Liver (tissue), 9 donors: Measurements from ENCODE around the gene RORC. TPM values are rescaled to one million over a fixed set of nuclear protein-coding genes. Genes with fewer than 3 reads are reported as not detected.

Experiments
- DNase-seq: peaks from one replicate; pipeline ENCODE4 v3.0.0-alpha.2; 2017; ENCODE audit warnings: low spot score
- H3K27ac ChIP-seq, 2 donors: one replicate each; pipeline ENCODE4 v1.7.0; 2013; ENCODE audit warnings: inconsistent platforms in 2 of 2, low read length in 2 of 2, control low read depth in 1 of 2, low read depth in 1 of 2, mild to moderate bottlenecking in 1 of 2
- H3K27me3 ChIP-seq, 4 donors: one replicate each; pipeline versions ENCODE4 v1.6.1 to v1.7.0; 2013; ENCODE audit warnings: low read length in 3 of 4, inconsistent platforms in 1 of 4, mild to moderate bottlenecking in 1 of 4, moderate library complexity in 1 of 4; ENCODE audit not compliant: control insufficient read depth in 4 of 4, insufficient read depth in 4 of 4
- H3K36me3 ChIP-seq, 4 donors: one replicate each; pipeline versions ENCODE4 v1.6.1 to v1.7.0; 2013; ENCODE audit warnings: low read length in 3 of 4, mild to moderate bottlenecking in 3 of 4, low read depth in 1 of 4, moderate library complexity in 1 of 4; ENCODE audit not compliant: control insufficient read depth in 4 of 4, insufficient read depth in 3 of 4
- H3K4me1 ChIP-seq, 4 donors: one replicate each; pipeline versions ENCODE4 v1.6.1 to v1.7.0; 2013; ENCODE audit warnings: low read length in 3 of 4, mild to moderate bottlenecking in 3 of 4, moderate library complexity in 1 of 4; ENCODE audit not compliant: control insufficient read depth in 4 of 4, insufficient read depth in 4 of 4
- H3K4me3 ChIP-seq, 3 donors: one replicate each; pipeline versions ENCODE4 v1.6.1 to v1.7.0; 2013; ENCODE audit warnings: low read length in 3 of 3, control low read depth in 1 of 3, low read depth in 1 of 3, mild to moderate bottlenecking in 1 of 3
- H3K9ac ChIP-seq, 2 donors: one replicate each; pipeline ENCODE4 v1.7.0; 2013; ENCODE audit warnings: low read length in 2 of 2, mild to moderate bottlenecking in 2 of 2, moderate library complexity in 2 of 2, control low read depth in 1 of 2, low read depth in 1 of 2
- H3K9me3 ChIP-seq, 4 donors: one replicate each; pipeline versions ENCODE4 v1.6.1 to v1.7.0; 2013; ENCODE audit warnings: low read length in 3 of 4; ENCODE audit not compliant: control insufficient read depth in 4 of 4
- EGR1 ChIP-seq, 2 donors: IDR thresholded peaks; 2 replicates each; pipeline ENCODE4 v1.6.1; 2016 to 2018; ENCODE audit warnings: antibody characterized with exemption in 2 of 2, low read depth in 2 of 2
- FOXA1 ChIP-seq: IDR thresholded peaks from 2 replicates; pipeline ENCODE4 v1.6.1; 2016; ENCODE audit warnings: antibody characterized with exemption
- FOXA2 ChIP-seq: IDR thresholded peaks from 2 replicates; pipeline ENCODE4 v1.6.1; 2016; ENCODE audit warnings: antibody characterized with exemption
- GABPA ChIP-seq, 2 donors: IDR thresholded peaks in 1 of 2; conservative IDR thresholded peaks in 1 of 2; 2 replicates each; pipeline ENCODE4 v1.6.1; 2016; ENCODE audit warnings: antibody characterized with exemption in 2 of 2, mild to moderate bottlenecking in 1 of 2, moderate library complexity in 1 of 2
- HNF4A ChIP-seq, 2 donors: conservative IDR thresholded peaks; 2 replicates each; pipeline ENCODE4 v1.6.1; 2016; ENCODE audit warnings: antibody characterized with exemption in 2 of 2, mild to moderate bottlenecking in 2 of 2
- HNF4G ChIP-seq: IDR thresholded peaks from 2 replicates; pipeline ENCODE4 v1.6.1; 2016; ENCODE audit warnings: antibody characterized with exemption
- JUND ChIP-seq, 2 donors: IDR thresholded peaks; 2 replicates each; pipeline ENCODE4 v1.6.1; 2016; ENCODE audit warnings: antibody characterized with exemption in 2 of 2
- NR2F2 ChIP-seq: IDR thresholded peaks from 2 replicates; pipeline ENCODE4 v1.6.1; 2016; ENCODE audit warnings: antibody characterized with exemption
- RAD21 ChIP-seq, 2 donors: IDR thresholded peaks; 2 replicates each; pipeline ENCODE4 v1.6.1; 2016; ENCODE audit warnings: antibody characterized with exemption in 2 of 2, mild to moderate bottlenecking in 2 of 2
- REST ChIP-seq: IDR thresholded peaks from 2 replicates; pipeline ENCODE4 v1.6.1; 2016; ENCODE audit warnings: antibody characterized with exemption, mild to moderate bottlenecking
- RXRA ChIP-seq, 2 donors: IDR thresholded peaks; 2 replicates each; pipeline ENCODE4 v1.6.1; 2017 to 2018; ENCODE audit warnings: antibody characterized with exemption in 2 of 2, mild to moderate bottlenecking in 1 of 2
- TAF1 ChIP-seq: conservative IDR thresholded peaks from 2 replicates; pipeline ENCODE4 v1.6.1; 2016; ENCODE audit warnings: antibody characterized with exemption, mild to moderate bottlenecking
- YY1 ChIP-seq: IDR thresholded peaks from 2 replicates; pipeline ENCODE4 v1.6.1; 2016; ENCODE audit warnings: antibody characterized with exemption, mild to moderate bottlenecking
- ZBTB33 ChIP-seq: IDR thresholded peaks from 2 replicates; pipeline ENCODE4 v1.6.1; 2016; ENCODE audit warnings: antibody characterized with exemption
- WGBS: extraction: QIAGEN DNeasy Blood & Tissue Kit; methylation state at CpG from one replicate; pipeline ENCODE4 v1.1.7; 2013; 5-methylcytosine and 5-hydroxymethylcytosine counted together
- polyA plus RNA-seq, 2 donors: library from polyadenylated mRNA; stranded (reverse) in 1 of 2; unstranded in 1 of 2; fragments of 200-250 nt in 1 of 2; fragments of >200 nt in 1 of 2; fragmentation: Nextera tagmentation in 1 of 2; extraction: Ambion mirVana in 1 of 2; gene quantifications; one replicate each; pipeline versions ENCODE4 v1.2.1 to v1.2.3, GENCODE V29; 2013 to 2015
- total RNA-seq, 2 donors: library from RNA; depleted of rRNA; stranded (reverse); fragments of >200 nt; gene quantifications; one replicate each; pipeline ENCODE4 v1.2.3, GENCODE V29; 2014
- TF ChIP-seq, protein P1 (sequence below): IDR thresholded peaks from 2 replicates; pipeline ENCODE4 v1.6.1; 2016; ENCODE audit warnings: antibody characterized with exemption
- TF ChIP-seq, protein P2 (sequence below): IDR thresholded peaks from 2 replicates; pipeline ENCODE4 v1.6.1; 2016; ENCODE audit warnings: antibody characterized with exemption
- TF ChIP-seq, protein P3 (sequence below): fragments of 150-350 bp; IDR thresholded peaks from 2 replicates; pipeline ENCODE4 v1.5.1; 2017; ENCODE audit warnings: improper control_type of control experiment, low read depth, low read length; ENCODE audit not compliant: missing input control
- donor health status: healthy.
- donor health status: healthy.
- donor health status: healthy.
- donor health status: healthy.
- donor health status: healthy.

RORC gene
- total and polyA plus RNA-seq, 4 donors: 2.9 to 59.2 (median 13.0) TPM

- no peak for DNase-seq
- WGBS: 91% methylated on average over 5 of the region's 5 CpGs
- Histone ChIP-seq H3K4me3 (no peak overlapping the region), H3K9ac (no peak overlapping the region), H3K9me3 (no peaks in the 10 kb centered on the region), H3K27me3 (no peaks in the 10 kb centered on the region), H3K27ac (no peak overlapping the region), H3K36me3 (no peaks in the 10 kb centered on the region), H3K4me1 (no peaks in the 10 kb centered on the region)
- TF ChIP-seq HNF4A (conservative IDR thresholded peaks at IDR 0.05) (no peak), GABPA (IDR thresholded peaks at IDR 0.05 in 1 of 2, conservative IDR thresholded peaks at IDR 0.05 in 1 of 2) (no peak), REST (no peak), ZBTB33 (no peak), TAF1 (no peak), FOXA2 (no peak), EGR1 (IDR thresholded peaks at IDR 0.05; ENCODE audit: low read depth in 2 of 2) (no peak), HNF4G (no peak), FOXA1 (no peak), JUND (IDR thresholded peaks at IDR 0.05) (no peak), RAD21 (IDR thresholded peaks at IDR 0.05) (no peak), RXRA (IDR thresholded peaks at IDR 0.05) (no peak), YY1 (no peak), NR2F2 (no peak)
- TF ChIP-seq, protein P1, sequence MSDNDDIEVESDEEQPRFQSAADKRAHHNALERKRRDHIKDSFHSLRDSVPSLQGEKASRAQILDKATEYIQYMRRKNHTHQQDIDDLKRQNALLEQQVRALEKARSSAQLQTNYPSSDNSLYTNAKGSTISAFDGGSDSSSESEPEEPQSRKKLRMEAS: no peak
- TF ChIP-seq, protein P2, sequence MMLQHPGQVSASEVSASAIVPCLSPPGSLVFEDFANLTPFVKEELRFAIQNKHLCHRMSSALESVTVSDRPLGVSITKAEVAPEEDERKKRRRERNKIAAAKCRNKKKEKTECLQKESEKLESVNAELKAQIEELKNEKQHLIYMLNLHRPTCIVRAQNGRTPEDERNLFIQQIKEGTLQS: no peak
- TF ChIP-seq, protein P3, sequence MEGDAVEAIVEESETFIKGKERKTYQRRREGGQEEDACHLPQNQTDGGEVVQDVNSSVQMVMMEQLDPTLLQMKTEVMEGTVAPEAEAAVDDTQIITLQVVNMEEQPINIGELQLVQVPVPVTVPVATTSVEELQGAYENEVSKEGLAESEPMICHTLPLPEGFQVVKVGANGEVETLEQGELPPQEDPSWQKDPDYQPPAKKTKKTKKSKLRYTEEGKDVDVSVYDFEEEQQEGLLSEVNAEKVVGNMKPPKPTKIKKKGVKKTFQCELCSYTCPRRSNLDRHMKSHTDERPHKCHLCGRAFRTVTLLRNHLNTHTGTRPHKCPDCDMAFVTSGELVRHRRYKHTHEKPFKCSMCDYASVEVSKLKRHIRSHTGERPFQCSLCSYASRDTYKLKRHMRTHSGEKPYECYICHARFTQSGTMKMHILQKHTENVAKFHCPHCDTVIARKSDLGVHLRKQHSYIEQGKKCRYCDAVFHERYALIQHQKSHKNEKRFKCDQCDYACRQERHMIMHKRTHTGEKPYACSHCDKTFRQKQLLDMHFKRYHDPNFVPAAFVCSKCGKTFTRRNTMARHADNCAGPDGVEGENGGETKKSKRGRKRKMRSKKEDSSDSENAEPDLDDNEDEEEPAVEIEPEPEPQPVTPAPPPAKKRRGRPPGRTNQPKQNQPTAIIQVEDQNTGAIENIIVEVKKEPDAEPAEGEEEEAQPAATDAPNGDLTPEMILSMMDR: no peak
Measured at GRCh38 chr1:151798571-151798970, 33.0 kb downstream of the RORC start.
